Stimulated activated CD8-positive, alpha-beta memory T cell treated with anti-CD3 and anti-CD28 coated beads, Interleukin-4, amount 100 ng/mL, for 24 hours (primary cell): ENCODE results near the gene FLACC1.
"Not testable (repeated sequence)": the region's sequence is repeated elsewhere in the genome, so short reads cannot be mapped to it uniquely, and the experiment has no call there.

ENCODE experiments used
- DNase-seq: peaks from one replicate; pipeline ENCODE4 v3.0.0-alpha.2; 2020; ENCODE audit warnings: low read depth

FLACC1 gene

DNA sequence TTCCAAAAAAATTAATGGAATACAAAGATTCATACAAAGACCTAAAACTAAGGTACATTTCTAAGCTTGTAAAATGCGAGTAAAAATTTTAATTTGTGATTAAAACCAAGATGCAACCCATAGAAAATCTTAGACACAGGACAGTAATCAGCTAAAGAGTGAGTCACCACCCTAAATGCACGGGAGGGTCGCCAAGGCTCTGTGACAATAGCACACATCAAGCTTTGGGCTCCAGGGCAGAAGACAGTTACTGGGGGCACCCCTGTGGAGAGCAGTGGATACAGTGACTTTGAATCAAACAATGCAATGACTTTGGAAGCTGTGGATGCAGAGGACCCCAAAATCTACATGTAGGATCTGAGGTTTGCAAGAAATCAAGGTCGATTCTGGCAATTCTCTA is 7.5 kb downstream of the FLACC1 start:
- DNase-seq, result no peak

DNA sequence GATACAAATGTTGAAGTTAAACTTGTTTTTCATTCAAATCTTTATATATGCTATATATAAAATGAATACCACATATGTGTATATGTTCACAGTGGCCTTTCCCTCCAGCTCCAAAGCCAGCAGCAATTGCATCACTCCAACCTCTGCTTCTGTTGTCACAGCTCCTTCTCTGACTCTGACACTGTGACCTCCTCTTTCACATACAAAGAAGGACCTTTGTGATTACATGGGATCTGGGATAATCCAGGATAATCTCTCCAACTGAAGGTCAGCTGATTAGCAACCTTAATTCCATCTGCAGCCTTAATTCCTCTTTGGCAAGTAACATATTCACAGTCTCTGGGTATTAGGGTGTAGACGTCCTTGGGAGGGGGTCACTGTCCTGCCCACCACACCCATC is 8.4 kb downstream of the FLACC1 start:
- no peak for DNase-seq

DNA sequence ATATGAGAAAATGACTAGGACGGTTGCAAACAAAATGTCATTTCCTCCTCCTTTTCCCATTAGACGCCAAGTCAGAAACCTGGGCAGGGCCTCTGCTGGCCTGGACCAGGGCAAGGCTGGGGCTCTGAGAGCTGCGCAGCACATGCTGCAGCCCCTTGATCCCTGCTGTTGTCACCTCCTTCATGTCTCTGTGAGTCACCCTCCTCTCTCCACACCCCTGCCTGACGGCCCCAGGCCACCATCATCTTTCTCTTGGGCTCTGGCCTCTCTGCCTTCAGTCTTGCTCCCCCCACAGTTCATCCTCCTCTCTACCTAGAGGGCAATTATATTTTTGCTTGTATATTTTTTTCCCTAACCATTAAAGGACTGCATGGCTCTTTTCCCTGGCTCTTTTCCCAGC is 10.0 kb downstream of the FLACC1 start:
- no peak for DNase-seq

DNA sequence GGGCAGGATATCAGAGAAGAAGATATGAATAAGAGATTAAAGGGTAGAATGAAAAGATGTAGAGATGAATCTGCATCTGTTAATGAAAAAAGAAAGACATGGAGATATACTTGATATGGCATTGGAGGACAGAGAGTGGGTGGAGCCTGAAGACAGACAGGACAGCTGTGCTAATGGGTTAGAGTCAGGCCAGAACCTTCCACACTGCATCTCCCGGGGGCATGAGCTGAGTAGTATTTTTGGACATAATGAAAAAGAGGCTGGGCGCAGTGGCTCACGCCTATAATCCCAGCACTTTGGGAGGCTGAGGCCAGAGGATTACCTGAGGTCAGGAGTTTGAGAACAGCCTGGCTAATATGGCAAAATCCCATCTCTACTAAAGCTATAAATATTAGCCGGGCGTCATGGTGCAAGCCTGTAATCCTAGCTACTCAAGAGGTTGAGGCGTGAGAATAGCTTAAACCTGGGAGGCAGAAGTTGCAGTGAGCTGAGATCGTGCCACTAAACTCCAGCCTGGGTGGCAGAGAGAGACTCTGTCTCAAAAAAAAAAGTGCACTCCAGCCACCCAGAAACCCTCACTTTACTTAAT is 11.4 kb downstream of the FLACC1 start:
- DNase-seq, result no peak

DNA sequence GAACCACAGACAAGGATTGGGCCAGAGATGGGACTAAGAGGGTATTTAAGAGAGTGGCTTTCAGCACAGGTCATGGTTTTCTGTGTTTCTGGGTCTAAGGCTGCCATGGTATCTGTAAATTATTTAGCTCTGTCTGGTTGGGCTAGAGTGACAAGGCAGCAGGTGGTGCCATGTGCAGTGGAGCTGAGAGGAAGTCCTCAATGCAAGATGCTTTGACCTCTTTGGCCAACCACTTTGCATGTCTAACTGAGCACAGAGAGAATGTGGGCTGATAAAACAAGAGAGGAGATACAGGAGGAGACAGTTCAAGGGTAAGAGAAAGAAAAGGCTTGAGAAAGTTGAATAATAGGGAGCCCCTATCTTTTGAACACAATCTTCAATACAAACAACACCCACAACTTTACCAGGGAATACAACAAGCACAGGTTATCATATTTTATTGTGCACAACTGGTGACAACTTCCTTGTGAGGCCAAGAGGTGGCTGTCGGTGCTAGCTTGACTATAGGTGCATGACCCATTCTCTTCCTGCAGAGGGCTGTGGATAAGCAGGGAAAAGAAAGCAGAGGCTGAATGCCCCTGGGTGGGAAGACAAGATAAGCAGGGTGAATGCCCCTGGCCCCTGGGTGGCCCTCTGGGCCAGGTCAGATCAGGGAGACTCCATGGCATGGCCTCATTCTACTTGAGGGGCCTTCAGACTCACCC is 12.3 kb downstream of the FLACC1 start:
- DNase-seq, result no peak

DNA sequence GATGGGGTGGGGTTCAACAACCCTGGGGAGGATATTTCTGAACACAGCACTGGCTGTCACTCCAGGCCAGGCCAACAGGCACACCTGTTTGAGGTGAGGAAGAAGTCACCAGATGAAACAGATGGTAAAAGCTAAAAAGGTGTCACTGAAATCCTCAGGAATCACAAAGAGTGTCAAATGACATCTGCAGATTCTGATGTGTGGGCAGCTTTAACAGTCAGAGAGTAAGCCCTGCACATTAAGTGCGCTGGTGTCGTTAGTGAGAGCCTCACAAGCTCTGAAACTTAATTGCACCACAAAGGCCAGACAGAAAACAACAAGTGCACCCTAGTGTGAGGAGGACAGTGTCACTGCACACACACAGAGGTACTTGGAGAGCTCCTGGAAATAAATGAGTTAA is 13.6 kb downstream of the FLACC1 start:
- no peak for DNase-seq

DNA sequence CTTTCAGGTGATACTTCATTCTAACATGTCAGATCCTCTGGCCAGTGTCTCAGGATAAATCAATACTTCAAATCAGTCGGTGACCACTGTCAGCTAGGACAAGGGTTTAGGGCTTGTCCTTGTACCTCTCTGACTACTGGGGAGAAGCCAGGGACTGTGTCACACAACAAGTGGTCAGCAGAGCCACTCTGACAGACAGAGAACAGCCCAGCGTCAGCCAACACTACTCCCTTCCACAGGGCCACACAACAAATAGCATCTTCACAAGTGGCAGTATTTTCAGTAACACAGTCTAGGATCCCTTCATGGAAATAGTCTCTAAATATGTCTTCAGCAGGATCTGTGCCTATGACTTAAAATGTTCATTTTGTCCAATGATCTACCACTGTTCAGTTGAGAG is 14.2 kb downstream of the FLACC1 start:
- no peak for DNase-seq

DNA sequence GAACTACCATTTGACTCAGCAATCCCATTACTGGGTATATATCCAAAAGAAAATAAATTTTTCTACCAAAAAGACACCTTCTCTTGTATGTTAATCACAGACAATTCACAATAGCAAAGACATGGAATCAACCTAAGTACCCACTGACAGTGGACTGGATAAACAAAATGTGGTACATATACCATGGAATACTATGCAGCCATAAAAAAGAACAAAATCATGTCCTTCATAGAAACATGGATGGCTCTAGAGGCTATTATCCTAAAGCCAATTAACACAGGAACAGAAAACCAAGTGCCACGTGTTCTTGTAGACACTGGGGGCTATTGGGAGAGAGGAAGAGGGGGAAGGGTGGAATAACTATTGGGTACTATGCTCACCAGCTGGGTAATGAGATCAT is 27.7 kb downstream of the FLACC1 start:
- DNase-seq, result no peak

DNA sequence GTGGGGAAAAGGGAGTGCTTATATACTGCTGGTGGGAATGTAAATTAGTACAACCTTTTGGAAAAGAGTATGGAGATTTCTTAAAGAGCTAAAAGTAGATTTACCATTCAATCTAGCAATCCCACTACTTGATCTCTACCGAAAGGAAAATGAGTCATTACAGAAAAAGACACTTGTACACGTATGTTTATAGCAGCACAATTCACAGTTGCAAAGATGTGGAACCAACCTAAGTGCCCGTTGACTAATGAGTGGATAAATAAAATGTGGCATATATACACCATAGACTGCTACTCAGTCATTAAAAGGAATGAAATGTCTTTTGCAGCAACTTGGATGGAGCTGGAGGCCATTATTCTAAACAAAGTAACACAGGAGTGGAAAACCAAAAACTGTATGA is 29.5 kb downstream of the FLACC1 start:
- no peak for DNase-seq

DNA sequence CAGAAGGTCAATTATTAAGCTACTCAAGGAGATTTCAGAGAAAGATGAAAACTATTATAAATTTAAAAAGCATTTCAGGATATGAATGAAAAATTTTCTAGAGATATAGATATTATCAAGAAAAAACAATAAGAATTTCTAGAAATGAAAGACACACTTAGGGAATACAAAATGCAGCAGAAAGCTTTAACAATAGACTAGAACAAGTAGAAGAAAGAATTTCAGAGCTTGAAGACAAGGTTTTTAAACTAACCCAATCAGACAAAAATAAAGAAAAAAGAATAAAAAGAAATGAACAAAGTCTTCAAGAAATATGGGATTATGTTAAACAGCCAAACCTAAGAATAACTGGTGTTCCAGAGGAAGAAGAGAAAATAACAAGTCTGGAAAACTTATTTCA is 34.4 kb downstream of the FLACC1 start:
- no peak for DNase-seq

DNA sequence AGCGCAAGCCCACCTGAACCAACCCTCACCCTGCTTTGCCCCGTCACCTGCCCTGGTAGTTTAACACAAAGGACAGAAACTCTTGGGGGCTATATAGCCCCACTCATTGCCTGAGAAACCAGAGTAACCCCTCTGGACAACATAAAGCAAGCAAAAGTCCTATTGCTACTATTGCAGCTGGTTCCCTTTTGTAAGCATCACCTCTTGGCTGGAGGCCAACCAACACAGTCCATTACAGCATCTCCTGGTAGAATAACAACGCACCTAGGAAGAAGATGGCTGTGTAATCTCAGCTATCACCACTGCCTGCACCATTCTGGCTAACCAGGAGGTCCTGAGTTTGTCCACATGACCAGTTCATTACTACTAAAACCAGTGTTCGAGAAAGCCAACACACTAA is 36.4 kb downstream of the FLACC1 start:
- no peak for DNase-seq

DNA sequence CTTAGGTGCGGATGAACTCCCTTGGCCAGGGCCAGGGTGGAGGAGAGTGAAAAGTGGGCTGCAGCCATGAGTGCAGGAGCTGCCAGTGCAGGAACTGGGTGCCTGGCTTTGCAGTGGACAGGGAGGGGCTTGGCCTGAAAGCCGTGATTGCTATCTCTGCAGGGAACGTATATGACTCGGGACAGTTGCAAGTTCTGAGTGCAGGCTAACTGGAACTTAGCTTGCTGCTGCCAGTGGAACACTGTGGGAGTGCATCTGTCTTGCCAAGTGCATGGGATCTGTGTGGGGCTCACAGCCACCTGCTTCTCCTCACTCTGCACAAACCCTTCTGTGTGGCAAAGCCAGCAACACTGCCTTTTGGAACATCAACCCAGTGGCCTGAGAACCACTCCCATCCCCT is 36.9 kb downstream of the FLACC1 start:
- DNase-seq, result no peak

DNA sequence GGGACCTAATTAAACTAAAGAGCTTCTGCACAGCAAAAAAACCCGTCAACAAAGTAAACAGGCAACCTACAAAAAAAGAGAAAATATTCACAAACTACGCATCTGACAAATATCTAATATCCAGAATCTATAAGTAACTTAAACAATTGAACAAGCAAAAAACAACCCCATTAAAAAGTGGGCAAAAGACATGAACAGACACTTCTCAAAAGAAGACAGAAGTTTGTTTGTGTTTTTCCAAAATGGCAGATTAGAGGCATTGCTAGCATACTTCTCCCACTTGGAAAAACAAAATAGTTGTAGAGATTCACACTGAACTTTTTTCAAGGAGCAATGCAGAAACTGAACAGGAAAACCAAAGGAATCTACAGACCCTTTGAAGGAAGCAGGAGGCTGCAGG is 37.6 kb downstream of the FLACC1 start:
- DNase-seq, result no peak

DNA sequence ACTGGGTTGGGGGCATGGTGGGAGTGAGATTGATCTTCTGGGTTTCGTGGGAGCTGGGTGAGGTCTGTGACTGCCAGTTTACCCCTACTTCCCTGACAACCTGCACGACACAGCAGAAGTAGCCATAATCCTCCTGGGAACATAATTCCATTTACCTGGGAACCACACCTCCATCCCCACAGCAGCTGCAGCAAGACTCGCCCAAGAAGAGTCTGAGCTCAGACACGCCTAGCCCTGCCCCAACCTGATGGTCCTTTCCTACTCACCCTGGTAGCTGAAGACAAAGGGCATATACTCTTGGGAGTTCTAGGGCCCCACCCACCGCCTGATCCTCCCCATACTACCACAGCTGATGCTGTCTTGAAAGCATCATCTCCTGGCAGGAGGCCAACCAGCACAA is 43.8 kb downstream of the FLACC1 start:
- DNase-seq, result no peak

DNA sequence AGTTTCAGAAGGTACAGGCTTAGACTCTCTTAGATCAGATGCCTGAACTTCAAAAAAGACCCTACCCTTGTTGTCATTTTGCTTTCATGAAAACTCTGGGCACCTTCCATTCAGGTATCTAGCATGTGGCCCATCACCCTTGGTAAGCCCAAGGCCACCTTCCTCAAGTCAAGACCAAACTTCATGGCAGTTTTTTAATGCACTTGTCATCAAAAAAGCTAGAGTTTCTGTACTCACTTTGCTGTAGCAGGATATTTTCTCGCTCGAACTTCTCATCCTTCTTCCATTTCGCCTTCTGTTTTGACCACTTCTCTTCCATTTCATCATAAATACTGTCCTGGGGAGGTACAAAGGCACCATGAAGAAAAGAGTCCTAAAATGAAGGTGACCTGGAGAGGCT is 48.2 kb downstream of the FLACC1 start:
- DNase-seq, result no peak

DNA sequence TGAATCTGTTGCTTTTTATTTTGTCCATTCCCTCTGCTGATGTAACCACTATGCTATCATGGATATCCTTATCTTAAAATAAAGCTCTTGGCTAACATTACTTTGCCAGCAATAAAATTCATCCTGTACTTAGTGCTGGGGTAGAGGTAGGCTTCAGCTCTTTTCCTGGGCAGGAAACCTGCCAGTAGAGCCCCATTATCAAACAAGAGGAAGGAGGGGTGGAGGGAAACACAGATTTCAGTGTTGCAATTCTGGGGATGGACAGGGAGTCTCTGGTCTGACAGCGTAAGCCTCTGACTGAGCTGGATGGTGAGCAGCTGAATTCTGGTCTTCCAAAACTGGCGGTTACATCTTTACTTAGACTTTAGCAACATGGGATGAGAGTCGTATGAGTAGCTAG is 49.3 kb downstream of the FLACC1 start:
- DNase-seq, result no peak

DNA sequence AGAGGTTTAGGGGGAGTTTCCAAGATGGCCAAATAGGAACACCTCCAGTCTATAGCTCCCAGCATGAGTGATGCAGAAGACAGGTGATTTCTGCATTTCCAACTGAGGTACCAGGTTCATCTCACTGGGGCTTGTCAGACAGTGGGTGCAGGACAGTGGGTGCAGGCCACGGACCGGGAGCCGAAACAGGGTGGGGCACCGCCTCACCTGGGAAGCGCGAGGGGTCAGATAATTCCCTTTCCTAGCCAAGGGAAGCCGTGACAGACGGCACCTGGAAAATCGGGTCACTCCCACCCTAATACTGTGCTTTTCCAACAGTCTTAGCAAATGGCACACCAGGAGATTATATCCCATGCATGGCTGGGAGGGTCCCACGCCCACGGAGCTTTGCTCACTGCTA is 57.2 kb downstream of the FLACC1 start:
- DNase-seq, result not testable (repeated sequence)

DNA sequence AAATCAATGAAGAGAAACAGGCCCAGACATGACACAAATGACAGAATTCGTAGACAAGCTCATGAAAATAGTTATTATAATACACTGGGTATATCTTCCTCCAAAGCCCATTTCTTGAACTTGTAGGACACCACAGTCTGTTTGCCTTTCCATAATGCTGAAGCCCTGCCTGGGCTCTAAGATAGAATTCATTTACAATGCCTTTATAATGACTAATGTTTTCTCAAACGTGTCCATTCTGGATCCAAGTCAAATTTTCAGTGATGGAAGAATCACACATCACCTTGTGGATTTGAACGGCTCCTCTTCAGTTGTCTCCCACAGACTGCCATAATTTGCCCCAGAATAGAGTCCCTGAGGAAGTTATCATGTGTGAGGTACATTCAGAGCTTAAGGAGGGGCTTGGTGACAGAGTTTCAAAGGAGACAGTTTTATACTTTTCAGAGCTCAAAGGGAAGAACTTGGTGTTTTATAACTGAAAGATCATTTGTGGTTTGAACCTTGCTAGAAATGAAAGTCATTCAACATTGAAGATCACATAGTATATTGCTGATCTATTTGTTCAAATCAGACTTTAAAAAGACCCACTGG is 58.6 kb downstream of the FLACC1 start:
- no peak for DNase-seq

DNA sequence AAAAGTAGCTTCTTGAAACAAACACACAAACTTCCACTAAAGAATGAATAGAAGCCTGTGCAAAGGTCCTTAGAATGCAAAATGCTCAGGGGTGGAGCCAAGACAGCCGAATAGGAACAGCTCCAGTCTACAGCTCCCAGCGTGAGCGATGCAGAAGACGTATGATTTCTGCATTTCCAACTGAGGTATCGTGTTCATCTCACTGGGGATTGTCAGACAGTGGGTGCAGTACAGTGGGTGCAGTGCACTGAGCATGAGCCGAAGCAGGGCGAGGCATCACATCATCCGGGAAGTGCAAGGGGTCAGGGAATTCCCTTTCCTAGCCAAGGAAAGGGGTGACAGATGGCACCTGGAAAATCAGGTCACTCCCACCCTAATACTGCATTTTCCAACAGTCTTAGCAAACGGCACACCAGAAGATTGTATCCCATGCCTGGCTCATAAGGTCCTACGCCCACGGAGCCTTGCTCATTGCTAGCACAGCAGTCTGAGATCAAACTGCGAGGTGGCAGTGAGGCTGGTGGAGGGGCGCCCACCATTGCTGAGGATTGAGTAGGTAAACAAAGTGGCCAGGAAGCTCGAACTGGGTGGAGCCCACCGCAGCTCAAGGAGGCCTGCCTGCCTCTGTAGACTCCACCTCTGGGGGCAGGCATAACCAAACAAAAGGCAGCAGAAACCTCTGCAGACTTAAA is 66.5 kb downstream of the FLACC1 start:
- DNase-seq, result not testable (repeated sequence)

DNA sequence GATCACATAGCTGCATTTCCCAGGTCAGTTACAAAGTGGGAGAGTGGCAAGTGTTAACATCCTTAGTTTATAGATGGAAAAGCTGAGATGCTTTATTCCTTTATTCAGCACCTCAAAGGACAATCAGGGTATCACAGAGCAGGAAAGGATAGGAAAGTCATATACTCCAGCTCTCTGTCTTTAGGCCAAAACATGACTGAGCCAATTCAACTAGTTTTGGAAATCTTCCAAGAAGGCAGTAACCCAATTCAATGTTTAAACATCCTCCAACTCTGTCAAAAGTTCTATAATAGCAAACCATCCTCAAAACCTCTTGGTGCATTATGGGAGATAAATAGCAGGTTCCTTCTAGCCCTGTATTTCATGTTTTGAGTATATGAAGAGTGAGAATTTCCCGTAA is 71.6 kb downstream of the FLACC1 start:
- DNase-seq, result no peak

DNA sequence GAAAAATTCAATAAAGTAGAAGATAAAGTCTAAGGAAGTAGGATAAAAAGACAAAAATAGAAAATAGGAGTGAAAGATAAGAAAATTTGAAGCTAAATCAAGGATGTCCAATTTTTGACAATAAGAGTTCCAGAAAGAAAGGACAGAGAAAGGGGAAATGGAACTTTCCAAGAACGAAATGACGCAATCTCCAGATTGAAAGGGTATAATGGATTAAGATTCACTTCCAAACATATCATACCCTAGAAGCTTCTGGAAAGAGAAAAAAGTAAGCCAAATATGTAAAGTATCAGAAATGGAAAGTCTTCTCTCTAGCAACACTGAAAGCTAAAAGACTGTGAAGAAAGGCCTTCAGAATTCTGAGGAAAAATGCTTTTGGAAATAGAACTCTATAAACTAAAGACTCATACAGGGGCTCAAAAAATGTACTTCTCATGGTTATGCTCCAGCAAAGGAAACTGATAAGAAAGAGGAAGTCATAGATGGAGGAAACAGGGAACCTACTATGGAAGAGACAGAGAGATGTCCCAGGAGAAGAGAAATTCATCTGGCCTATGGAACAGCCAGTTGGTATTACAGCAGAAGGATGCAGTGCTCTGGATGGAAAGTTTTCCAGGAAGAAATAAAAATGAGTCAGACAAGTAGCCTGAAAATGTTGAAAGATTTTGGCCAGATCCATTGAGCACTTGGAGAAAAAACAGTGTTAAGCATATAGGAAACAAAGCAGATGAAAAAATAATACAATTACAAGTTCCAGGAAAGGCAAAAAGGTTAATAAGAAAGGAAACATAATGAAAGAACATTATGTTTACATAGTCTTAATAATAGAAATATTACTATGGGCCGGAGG is 76.7 kb downstream of the FLACC1 start:
- DNase-seq, result no peak

DNA sequence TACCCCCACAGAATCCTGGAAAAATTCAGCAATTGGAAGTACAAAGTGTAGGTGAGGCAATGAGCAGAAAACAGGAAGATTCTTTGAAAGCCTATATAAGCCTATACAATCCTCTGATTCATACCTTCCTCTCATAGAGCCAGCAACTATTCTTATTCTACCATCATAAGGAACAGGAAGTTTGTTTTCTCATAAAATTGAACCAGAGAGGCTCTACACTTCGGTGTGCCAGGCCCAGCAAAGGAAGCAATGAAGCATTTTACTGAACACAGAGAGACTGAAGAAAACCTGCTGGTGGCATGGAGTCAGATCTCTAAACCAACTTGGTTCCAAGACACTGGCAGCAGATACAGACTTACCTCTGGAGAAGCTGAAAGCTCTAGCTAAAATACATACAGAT is 78.1 kb downstream of the FLACC1 start:
- DNase-seq, result no peak
